ENCODE results near the gene OGT.

DNA sequence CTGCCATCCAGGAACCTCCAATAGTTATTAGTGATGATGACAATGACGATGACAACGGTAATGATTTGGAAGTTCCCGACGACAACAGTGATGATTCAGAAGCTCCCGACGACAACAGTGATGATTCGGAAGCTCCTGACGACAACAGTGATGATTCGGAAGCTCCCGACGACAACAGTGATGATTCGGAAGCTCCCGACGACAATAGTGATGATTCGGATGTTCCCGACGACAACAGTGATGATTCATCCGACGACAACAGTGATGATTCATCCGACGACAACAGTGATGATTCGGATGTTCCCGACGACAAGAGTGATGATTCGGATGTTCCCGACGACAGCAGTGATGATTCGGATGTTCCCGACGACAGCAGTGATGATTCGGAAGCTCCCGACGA lies 70.7 kb downstream of the OGT start:
- no peak for TF ChIP-seq SUZ12 (IDR thresholded peaks at IDR 0.05; ENCODE audit: unreplicated experiment)
- TF ChIP-seq, protein P1, sequence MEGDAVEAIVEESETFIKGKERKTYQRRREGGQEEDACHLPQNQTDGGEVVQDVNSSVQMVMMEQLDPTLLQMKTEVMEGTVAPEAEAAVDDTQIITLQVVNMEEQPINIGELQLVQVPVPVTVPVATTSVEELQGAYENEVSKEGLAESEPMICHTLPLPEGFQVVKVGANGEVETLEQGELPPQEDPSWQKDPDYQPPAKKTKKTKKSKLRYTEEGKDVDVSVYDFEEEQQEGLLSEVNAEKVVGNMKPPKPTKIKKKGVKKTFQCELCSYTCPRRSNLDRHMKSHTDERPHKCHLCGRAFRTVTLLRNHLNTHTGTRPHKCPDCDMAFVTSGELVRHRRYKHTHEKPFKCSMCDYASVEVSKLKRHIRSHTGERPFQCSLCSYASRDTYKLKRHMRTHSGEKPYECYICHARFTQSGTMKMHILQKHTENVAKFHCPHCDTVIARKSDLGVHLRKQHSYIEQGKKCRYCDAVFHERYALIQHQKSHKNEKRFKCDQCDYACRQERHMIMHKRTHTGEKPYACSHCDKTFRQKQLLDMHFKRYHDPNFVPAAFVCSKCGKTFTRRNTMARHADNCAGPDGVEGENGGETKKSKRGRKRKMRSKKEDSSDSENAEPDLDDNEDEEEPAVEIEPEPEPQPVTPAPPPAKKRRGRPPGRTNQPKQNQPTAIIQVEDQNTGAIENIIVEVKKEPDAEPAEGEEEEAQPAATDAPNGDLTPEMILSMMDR (IDR thresholded peaks at IDR 0.05 in 2 of 3, conservative IDR thresholded peaks at IDR 0.05 in 1 of 3; ENCODE audit: control insufficient read depth in 2 of 3, extremely low read depth in 1 of 3, insufficient read depth in 1 of 3, low read depth in 3 of 3, low read length in 3 of 3) = no peak
- TF ChIP-seq, protein P2, sequence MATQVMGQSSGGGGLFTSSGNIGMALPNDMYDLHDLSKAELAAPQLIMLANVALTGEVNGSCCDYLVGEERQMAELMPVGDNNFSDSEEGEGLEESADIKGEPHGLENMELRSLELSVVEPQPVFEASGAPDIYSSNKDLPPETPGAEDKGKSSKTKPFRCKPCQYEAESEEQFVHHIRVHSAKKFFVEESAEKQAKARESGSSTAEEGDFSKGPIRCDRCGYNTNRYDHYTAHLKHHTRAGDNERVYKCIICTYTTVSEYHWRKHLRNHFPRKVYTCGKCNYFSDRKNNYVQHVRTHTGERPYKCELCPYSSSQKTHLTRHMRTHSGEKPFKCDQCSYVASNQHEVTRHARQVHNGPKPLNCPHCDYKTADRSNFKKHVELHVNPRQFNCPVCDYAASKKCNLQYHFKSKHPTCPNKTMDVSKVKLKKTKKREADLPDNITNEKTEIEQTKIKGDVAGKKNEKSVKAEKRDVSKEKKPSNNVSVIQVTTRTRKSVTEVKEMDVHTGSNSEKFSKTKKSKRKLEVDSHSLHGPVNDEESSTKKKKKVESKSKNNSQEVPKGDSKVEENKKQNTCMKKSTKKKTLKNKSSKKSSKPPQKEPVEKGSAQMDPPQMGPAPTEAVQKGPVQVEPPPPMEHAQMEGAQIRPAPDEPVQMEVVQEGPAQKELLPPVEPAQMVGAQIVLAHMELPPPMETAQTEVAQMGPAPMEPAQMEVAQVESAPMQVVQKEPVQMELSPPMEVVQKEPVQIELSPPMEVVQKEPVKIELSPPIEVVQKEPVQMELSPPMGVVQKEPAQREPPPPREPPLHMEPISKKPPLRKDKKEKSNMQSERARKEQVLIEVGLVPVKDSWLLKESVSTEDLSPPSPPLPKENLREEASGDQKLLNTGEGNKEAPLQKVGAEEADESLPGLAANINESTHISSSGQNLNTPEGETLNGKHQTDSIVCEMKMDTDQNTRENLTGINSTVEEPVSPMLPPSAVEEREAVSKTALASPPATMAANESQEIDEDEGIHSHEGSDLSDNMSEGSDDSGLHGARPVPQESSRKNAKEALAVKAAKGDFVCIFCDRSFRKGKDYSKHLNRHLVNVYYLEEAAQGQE (IDR thresholded peaks at IDR 0.05; ENCODE audit: low read depth, low read length) = no peak
- TF ChIP-seq SRF (IDR thresholded peaks at IDR 0.05; ENCODE audit: low read depth in 2 of 2, low read length in 2 of 2) = no peak
- no peak for TF ChIP-seq EGR1 (IDR thresholded peaks at IDR 0.05; ENCODE audit: borderline replicate concordance in 1 of 2, low read depth in 2 of 2, low read length in 2 of 2)
- TF ChIP-seq SIN3A (IDR thresholded peaks at IDR 0.05; ENCODE audit: low read depth, low read length) = no peak
- TF ChIP-seq NFIC (IDR thresholded peaks at IDR 0.05; ENCODE audit: low read depth, low read length) = no peak
- no peak for TF ChIP-seq POLR2A (IDR thresholded peaks at IDR 0.05; ENCODE audit: low read depth, low read length)
- TF ChIP-seq PML (IDR thresholded peaks at IDR 0.05; ENCODE audit: low read length) = no peak
- TF ChIP-seq ZNF207 (IDR thresholded peaks at IDR 0.05; ENCODE audit: borderline replicate concordance) = no peak
- TF ChIP-seq ZZZ3 (IDR thresholded peaks at IDR 0.05; ENCODE audit: control insufficient read depth, insufficient read length, low read depth) = no peak

Measured in GM12878 (cell line).